ENCODE measurements around the gene ODAD3.

- no peak for TF ChIP-seq EZH2 (IDR thresholded peaks at IDR 0.05; ENCODE audit: insufficient read depth, low read length)
- TF ChIP-seq, protein P1, sequence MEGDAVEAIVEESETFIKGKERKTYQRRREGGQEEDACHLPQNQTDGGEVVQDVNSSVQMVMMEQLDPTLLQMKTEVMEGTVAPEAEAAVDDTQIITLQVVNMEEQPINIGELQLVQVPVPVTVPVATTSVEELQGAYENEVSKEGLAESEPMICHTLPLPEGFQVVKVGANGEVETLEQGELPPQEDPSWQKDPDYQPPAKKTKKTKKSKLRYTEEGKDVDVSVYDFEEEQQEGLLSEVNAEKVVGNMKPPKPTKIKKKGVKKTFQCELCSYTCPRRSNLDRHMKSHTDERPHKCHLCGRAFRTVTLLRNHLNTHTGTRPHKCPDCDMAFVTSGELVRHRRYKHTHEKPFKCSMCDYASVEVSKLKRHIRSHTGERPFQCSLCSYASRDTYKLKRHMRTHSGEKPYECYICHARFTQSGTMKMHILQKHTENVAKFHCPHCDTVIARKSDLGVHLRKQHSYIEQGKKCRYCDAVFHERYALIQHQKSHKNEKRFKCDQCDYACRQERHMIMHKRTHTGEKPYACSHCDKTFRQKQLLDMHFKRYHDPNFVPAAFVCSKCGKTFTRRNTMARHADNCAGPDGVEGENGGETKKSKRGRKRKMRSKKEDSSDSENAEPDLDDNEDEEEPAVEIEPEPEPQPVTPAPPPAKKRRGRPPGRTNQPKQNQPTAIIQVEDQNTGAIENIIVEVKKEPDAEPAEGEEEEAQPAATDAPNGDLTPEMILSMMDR (IDR thresholded peaks at IDR 0.05; ENCODE audit: insufficient read depth, low read depth, low read length), result no peak
These were observed 14.2 kb downstream of the ODAD3 start for GRCh38 chr19:11420429-11421370.
